ENCODE results near the gene PLA2G2C.

Gene PLA2G2C

DNA sequence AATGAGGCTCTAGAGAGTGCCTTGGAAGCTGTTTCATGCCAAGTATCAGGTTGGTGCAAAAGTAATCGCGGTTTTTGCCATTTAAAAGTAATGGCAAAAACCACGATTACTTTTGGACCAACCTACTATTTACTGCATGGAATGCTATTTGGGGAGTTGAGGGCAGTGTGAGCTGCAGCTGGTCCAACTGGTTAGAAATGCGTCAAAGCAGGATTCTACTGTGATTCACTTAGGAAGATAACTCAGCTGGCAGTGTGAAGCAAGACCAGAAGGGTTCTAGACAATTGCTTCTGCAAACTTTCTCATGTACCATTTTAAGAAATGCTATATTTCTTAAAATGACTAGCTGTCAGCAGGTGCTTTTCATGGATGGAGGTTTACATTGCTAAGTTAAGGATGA is 21.2 kb upstream of the PLA2G2C start:
- no peak for DNase-seq (ENCODE audit: low read depth)

GRCh38 chr1:20202166-20202565 is 15.8 kb upstream of the PLA2G2C start:
- DNase-seq (ENCODE audit: low read depth) = no peak

DNA sequence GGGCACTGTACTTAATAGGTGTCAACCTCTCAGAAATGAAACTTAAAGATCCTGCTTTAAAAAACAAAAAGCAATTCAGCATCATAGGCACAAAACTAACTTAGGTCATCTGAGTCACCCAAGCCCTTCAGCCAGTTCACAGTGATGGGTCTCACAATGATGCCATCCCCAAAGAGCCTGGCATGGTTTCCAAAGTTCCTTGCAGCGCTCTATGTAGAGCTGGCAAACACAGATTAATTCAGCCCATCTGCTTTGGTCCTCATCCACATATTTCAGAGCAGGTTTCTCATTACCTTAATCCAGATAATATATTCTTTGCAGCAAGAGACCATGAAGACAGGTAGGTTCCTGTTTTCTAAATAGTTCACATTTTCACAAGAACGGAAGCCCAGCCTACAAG is 14.6 kb upstream of the PLA2G2C start:
- no peak for DNase-seq (ENCODE audit: low read depth)

DNA sequence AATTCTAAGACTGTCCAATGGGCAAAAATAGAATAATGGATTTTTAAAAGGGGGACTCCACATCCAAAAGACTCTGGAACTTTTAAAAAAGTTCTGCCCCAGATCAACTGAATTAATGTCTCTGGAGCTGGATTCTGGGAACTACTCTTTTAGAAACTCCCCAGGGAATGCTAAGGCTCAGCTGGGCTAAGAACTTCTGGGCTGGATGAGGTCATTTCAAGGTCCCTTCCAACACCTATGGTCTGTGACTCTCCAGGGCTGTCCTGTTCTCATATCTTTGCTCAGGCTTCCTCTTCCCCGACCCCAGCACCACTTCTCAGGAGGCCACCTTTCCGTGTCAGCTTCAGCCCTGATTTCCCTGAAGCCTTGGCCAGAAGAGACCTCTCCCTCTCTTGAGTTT is 13.5 kb upstream of the PLA2G2C start:
- DNase-seq (ENCODE audit: low read depth) = no peak

GRCh38 chr1:20199403-20199802 is 13.1 kb upstream of the PLA2G2C start:
- no peak for DNase-seq (ENCODE audit: low read depth)

GRCh38 chr1:20198918-20199317 is 12.6 kb upstream of the PLA2G2C start:
- DNase-seq (ENCODE audit: low read depth) = no peak

- DNase-seq (ENCODE audit: low read depth) = no peak
These were observed 12.0 kb upstream of the PLA2G2C start for GRCh38 chr1:20198296-20198695.

- no peak for DNase-seq (ENCODE audit: low read depth)
These were observed 11.0 kb upstream of the PLA2G2C start for GRCh38 chr1:20197329-20197791.

GRCh38 chr1:20195462-20195780 is 9.1 kb upstream of the PLA2G2C start:
- DNase-seq (ENCODE audit: low read depth) = no peak

GRCh38 chr1:20194757-20195461 is 8.6 kb upstream of the PLA2G2C start:
- peak; percentile 50 for DNase-seq (ENCODE audit: low read depth)

- no peak for DNase-seq (ENCODE audit: low read depth)
These were observed 7.9 kb upstream of the PLA2G2C start for GRCh38 chr1:20194224-20194623.

DNA sequence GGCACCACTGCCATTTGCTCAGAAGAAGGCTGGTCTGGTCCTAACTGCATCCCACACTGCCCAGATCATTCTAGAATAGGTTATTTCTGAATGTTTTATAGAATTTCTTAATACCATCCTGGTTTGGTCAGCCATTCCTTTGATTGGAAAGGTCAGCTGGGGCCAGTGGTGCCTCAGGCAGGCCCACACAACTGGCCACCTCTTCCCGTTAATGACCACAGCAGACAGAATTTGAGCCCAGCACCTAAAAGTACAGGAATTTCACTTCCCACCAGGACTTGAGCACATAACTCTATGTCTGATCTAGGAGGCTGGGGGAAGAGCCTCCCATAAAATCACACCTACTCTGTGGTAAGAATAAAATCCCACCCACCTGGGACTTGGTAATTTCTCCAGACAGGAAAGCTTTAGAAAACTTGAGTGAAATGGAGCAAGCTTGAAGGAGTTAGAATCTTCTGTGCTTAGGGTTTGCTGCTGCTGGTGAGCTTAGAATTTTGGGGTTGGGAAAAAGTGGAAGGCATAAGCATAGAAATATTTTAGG is 6.6 kb upstream of the PLA2G2C start:
- DNase-seq (ENCODE audit: low read depth) = no peak

GRCh38 chr1:20192364-20192763 is 6.0 kb upstream of the PLA2G2C start:
- no peak for DNase-seq (ENCODE audit: low read depth)

DNA sequence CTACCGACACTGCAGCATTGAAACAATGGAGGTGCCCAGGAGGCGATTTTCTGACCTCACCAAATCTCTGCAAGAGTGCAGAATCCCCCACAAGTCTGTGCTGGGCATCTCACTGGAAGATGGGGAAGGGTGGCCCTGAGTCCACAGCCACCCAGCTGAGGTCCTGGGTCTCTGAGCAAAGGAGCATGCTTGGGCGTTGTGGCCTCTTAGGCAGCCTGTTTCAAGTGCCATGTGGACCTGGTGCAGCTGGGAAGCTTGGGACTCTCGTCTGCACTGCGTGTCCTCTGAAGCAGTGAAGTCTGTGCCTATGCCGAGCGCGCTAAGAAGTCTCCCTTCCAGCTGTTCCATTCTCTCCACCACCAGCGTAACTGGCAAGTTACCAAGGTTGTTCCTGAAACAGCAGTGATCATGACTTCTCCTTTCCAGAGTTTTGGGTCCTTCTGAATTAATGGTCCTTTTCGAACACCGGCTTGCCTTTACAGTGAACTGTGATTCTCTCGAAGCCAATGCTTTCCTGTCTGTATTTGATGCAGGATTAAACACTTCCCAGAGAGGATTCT is 5.0 kb upstream of the PLA2G2C start:
- no peak for DNase-seq (ENCODE audit: low read depth)

- no peak for DNase-seq (ENCODE audit: low read depth)
These were observed 4.2 kb upstream of the PLA2G2C start for GRCh38 chr1:20190256-20191160.

DNA sequence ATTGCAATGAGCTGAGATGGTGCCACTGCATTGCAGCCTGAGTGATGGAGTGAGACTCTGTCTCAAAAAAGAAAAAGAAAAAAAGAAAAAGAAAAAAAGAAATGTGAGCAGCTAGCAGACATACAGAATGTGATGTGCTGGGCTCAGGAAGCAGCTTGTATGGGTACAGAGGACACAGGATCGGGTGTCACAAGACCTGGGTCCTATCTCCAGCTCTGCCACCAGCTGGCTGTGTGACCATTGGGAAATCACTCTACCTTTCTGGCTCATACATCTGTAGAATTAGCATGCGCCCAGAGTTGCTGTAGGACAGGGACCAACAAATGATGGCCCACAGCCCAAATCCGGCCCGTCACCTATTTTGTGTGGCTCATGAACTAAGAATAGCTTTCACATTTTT is 3.3 kb upstream of the PLA2G2C start:
- no peak for DNase-seq (ENCODE audit: low read depth)

DNA sequence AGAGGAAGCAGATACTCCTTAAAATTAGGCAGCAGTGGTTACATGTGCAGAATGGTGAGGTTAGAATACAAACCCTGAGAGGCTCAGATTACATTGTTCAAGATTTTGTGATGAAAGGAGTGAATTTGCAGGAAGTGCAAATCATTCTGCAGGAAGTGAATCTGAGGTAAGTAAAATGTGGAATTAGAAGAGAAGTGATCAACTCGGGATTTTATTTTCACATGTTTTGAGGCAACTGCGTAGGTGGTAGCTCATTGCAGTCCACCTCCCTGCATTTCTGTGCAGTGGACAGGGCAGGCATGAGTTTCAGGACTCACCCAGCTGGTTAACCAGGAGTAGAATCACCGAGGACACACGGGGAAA is 2.1 kb upstream of the PLA2G2C start:
- no peak for DNase-seq (ENCODE audit: low read depth)

DNA sequence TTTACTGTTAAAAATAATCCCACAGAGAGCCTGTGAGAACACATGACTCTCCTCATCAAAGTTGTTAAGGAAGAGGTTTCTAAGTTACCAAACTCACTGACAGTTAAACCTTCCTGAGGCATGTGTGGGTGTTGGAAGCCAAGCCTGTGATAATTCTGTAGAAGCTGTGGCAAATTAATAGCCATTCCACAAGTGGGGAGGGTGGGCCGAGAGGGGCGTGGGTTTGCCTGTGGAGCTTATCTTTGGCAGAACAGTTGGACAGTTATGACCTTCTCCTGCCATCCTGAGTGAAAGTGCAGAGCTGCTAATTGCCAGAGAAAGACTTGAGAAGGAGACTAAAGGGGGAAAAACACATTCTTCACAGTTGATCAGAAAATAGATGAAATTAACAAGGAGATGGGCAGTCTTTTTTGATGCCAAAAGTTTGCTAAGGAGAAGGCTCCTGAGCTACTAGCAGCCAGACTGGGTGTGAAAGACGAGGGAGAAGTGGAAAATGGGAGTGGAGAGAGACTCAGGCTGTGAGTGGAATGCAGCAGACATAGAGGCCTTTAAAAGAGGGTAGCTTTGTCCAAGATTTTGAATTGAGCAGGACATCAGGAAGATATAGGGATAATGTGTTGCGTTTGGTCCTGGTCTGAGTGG is 1.6 kb upstream of the PLA2G2C start:
- no peak for DNase-seq (ENCODE audit: low read depth)

GRCh38 chr1:20187103-20187812 is 940 bp upstream of the PLA2G2C start:
- DNase-seq (ENCODE audit: low read depth) = no peak

DNA sequence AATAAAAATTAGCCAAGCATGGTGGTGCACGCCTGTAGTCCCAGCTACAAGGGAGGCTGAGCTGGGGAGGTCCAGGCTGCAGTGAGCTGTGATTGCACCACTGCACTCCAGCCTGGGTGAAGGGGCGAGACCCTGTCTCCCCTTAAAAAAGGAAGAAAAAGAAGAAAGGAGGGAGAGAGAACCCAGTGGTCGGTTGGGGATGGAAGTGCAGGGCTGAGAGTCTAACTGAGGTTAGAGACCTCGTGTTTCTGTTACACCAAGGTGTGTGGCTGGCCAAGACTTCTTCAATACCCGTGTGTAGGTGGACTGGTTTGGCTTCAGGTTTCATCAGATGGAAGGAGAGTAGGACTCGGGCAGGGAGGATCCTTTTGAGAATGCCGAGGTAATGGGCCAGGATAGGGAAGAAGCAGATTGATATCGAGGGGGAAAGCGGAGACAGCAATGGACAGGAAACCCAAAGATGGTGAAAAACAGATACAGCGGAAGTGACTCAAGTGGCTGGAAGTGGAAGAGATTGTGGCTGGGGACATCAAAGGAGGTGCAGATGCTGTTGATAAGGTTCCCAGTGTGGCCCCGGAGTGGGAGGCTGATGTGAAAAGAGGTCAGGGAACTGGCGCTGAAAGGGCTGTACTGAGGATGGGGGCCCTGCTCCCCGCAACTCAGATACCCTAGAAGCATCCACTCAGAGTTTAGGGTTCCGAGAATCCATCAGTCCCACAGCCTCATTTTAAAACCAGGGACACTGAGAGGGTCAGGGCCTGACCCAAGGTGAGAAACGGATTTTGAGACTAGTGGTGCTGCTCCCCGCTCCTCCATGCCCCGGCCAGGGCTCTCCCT is 1.1 kb downstream of the PLA2G2C start:
- DNase-seq (ENCODE audit: low read depth) = no peak

DNA sequence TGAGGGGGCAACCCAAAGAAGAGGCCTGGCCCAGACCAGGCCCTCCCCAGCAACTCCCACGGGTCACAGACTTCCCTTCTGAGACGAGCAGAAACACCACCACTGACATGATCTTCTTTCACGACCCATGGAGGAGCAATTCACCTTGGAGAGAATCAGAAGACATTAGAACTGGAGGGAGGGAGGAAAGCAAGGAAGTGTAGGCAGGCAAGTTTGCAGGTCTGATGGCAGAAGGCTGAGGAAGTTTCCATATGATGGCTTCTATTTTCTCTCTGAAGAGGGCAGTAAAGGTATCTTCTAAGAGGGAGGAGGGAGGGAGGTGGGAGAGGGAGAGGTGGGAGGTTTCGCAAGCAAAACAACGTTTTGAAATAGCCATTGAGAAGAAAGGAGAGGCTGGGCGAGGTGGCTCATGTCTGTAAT is 1.8 kb downstream of the PLA2G2C start:
- DNase-seq (ENCODE audit: low read depth) = no peak
